Cardiac atrium fibroblast (primary cell): ENCODE results near the gene RBM5. TPM values are rescaled to one million over a fixed set of nuclear protein-coding genes. Genes with fewer than 3 reads are reported as not detected.

ENCODE experiments used
- total RNA-seq: library from RNA; depleted of rRNA; stranded (reverse); fragments of >200 nt; gene quantifications from 2 replicates; pipeline ENCODE4 v1.2.3, GENCODE V29; 2015

RBM5 gene
- 61.7 and 103 TPM in 2 replicates for total RNA-seq

GRCh38 chr3:50088725-50089608, at the start of gene RBM5:
Gene RBM5, plus strand, starts transcription at chr3:50088919. Its CDS starts 1,516 bp downstream, at chr3:50090435.

GRCh38 chr3:50154840-50155490, 66.2 kb downstream of the RBM5 start, which contains the start of gene SEMA3F:
Gene SEMA3F, plus strand, starts transcription at chr3:50155324. Its CDS starts 4,299 bp downstream, at chr3:50159623.

Other genes starting within 250 kb of the RBM5 start
- 6.5 and 7.8 TPM in 2 replicates for gene TRAIP, start 232.4 kb upstream of the RBM5 start, total RNA-seq
- gene CAMKV, start 219.0 kb upstream of the RBM5 start, total RNA-seq: not detected in 2 replicates
- not detected in 2 replicates for gene MST1R, start 185.0 kb upstream of the RBM5 start, total RNA-seq
- 11.2 and 13.0 TPM in 2 replicates for gene MON1A, start 159.1 kb upstream of the RBM5 start, total RNA-seq
- 16.7 and 26.5 TPM in 2 replicates for gene RBM6, start 148.8 kb upstream of the RBM5 start, total RNA-seq
- gene SEMA3F, start 66.4 kb downstream of the RBM5 start, total RNA-seq: 6.5 and 20.9 TPM in 2 replicates
- gene GNAT1, start 102.7 kb downstream of the RBM5 start, total RNA-seq: not detected in 2 replicates
- not detected in 2 replicates for gene SLC38A3, start 116.4 kb downstream of the RBM5 start, total RNA-seq
- gene GNAI2, start 147.3 kb downstream of the RBM5 start, total RNA-seq: 252 and 308 TPM in 2 replicates
- 1.4 and 3.4 TPM in 2 replicates for gene SEMA3B, start 180.2 kb downstream of the RBM5 start, total RNA-seq
- gene LSMEM2, start 190.2 kb downstream of the RBM5 start, total RNA-seq: not detected in 2 replicates
- gene IFRD2, start 203.5 kb downstream of the RBM5 start, total RNA-seq: 47.1 and 55.2 TPM in 2 replicates
- gene HYAL3, start 210.5 kb downstream of the RBM5 start, total RNA-seq: 6.5 and 7.8 TPM in 2 replicates
- gene NAA80, start 210.5 kb downstream of the RBM5 start, total RNA-seq: 8.1 and 11.8 TPM in 2 replicates
- gene HYAL1, start 214.7 kb downstream of the RBM5 start, total RNA-seq: 5.0 and 6.1 TPM in 2 replicates
- 70.0 and 100 TPM in 2 replicates for gene HYAL2, start 233.8 kb downstream of the RBM5 start, total RNA-seq
- gene TUSC2, start 239.3 kb downstream of the RBM5 start, total RNA-seq: 15.2 and 23.3 TPM in 2 replicates